ENCODE results near the gene DYNLRB1. TPM values are rescaled to one million over a fixed set of nuclear protein-coding genes. Genes with fewer than 3 reads are reported as not detected.

Gene DYNLRB1
- total and polyA plus RNA-seq, 2 of the 13 experiments (the other 11 are each of a cell fraction or from before 2014, with no cell fraction given): 140 to 244 TPM

GRCh38 chr20:34549291-34549928 is 33.2 kb downstream of the DYNLRB1 start (continued):
- TF ChIP-seq, protein P1, sequence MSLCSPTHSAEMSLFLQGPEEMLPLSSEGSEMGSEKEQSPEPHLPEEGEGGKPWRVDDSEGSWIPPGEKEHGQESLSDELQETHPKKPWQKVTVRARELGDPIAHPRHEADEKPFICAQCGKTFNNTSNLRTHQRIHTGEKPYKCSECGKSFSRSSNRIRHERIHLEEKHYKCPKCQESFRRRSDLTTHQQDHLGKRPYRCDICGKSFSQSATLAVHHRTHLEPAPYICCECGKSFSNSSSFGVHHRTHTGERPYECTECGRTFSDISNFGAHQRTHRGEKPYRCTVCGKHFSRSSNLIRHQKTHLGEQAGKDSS (CRISPR knock-in tag; IDR thresholded peaks at IDR 0.05; ENCODE audit: borderline replicate concordance, low read depth): peak; percentile 62
- TF ChIP-seq, protein P2, sequence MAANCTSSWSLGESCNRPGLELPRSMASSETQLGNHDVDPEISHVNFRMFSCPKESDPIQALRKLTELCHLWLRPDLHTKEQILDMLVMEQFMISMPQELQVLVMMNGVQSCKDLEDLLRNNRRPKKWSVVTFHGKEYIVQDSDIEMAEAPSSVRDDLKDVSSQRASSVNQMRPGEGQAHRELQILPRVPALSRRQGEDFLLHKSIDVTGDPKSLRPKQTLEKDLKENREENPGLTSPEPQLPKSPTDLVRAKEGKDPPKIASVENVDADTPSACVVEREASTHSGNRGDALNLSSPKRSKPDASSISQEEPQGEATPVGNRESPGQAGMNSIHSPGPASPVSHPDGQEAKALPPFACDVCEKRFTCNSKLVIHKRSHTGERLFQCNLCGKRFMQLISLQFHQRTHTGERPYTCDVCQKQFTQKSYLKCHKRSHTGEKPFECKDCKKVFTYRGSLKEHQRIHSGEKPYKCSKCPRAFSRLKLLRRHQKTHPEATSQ (CRISPR knock-in tag; IDR thresholded peaks at IDR 0.05; ENCODE audit: borderline replicate concordance): no peak
- TF ChIP-seq, protein P3, sequence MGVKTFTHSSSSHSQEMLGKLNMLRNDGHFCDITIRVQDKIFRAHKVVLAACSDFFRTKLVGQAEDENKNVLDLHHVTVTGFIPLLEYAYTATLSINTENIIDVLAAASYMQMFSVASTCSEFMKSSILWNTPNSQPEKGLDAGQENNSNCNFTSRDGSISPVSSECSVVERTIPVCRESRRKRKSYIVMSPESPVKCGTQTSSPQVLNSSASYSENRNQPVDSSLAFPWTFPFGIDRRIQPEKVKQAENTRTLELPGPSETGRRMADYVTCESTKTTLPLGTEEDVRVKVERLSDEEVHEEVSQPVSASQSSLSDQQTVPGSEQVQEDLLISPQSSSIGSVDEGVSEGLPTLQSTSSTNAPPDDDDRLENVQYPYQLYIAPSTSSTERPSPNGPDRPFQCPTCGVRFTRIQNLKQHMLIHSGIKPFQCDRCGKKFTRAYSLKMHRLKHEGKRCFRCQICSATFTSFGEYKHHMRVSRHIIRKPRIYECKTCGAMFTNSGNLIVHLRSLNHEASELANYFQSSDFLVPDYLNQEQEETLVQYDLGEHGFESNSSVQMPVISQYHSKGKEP (CRISPR knock-in tag; IDR thresholded peaks at IDR 0.05): no peak

GRCh38 chr20:34549929-34550305 is 33.7 kb downstream of the DYNLRB1 start:
- Histone ChIP-seq H3K36me3 (replicated peaks in 1 of 2; ENCODE audit: control insufficient read depth in 1 of 2, insufficient read depth in 2 of 2, low read length in 2 of 2) (no peaks in the 10 kb centered on the region), H3K27me3 (ENCODE audit: control insufficient read depth in 1 of 2, insufficient read depth in 2 of 2, low read length in 2 of 2) (no peaks in the 10 kb centered on the region), H3K4me3 (replicated peaks in 1 of 3; ENCODE audit: insufficient read depth in 1 of 3, low read depth in 2 of 3, low read length in 3 of 3) (peak overlapping the region in 1 of 3 experiments; percentile 32; a peak in 1 of 6 replicates), H3K79me2 (ENCODE audit: insufficient read depth, low read length) (no peaks in the 10 kb centered on the region), H3K9ac (ENCODE audit: insufficient read depth, low read depth, low read length) (no peak overlapping the region), H3K4me1 (ENCODE audit: insufficient read depth, low read length) (peaks cover 24% of the 10 kb centered on the region), H3K9me3 (ENCODE audit: low read length) (no peaks in the 10 kb centered on the region), H2AFZ (ENCODE audit: low read length) (no peak overlapping the region), H3K27ac (ENCODE audit: extremely low read length, insufficient read depth, low read length) (no peak overlapping the region), H3K4me2 (ENCODE audit: low read depth, low read length) (peak overlapping the region; percentile 62), H4K20me1 (ENCODE audit: insufficient read depth, low read length) (no peaks in the 10 kb centered on the region)
- intact Hi-C loops (cut with micrococcal nuclease; ENCODE audit: unreplicated experiment): loop anchor here (2.0 kb wide), 1 partner anchor 23 kb away; no protein-coding TSS in a partner anchor
- in situ Hi-C loops (cut with HindIII; ENCODE audit: extremely low pct_ligation_motif_present, low pct_unique_long_range_greater_than_20kb): no loop called here
- FAIRE-seq (no peak), ATAC-seq (peak; percentile 27), DNase-seq (ENCODE audit: low spot score) (no peak)
- 55% methylated on average over 12 of the region's 13 CpGs for WGBS (ENCODE audit: low lambda C conversion rate)
- CTCF ChIA-PET (ENCODE audit: low intra/inter-chr PET ratio, low total read pairs): no interaction called here
- no TSS peak for BruUV-seq (replicated peaks)
- POLR2A ChIA-PET: interaction anchor here (1.6 kb wide), 1 partner anchor 34 kb away, joined by 5 read pairs; the partner anchor contains the start of gene DYNLRB1
- TF ChIP-seq BHLHE40 (IDR thresholded peaks at IDR 0.05; ENCODE audit: low read length) (0 out of 2 replicates have a peak, but pooled peaks have one; percentile 21), ZNF781 (CRISPR knock-in tag; IDR thresholded peaks at IDR 0.05; ENCODE audit: borderline replicate concordance, not compliant biosample characterization) (no peak), ZNF788 (CRISPR knock-in tag; IDR thresholded peaks at IDR 0.05; ENCODE audit: borderline replicate concordance) (0 out of 2 replicates have a peak, but pooled peaks have one; percentile 3), IRF1 (CRISPR knock-in tag; IDR thresholded peaks at IDR 0.05; ENCODE audit: low read depth) (no peak), THAP11 (CRISPR knock-in tag; IDR thresholded peaks at IDR 0.05) (no peak), ZNF550 (CRISPR knock-in tag; IDR thresholded peaks at IDR 0.05; ENCODE audit: borderline replicate concordance) (0 out of 2 replicates have a peak, but pooled peaks have one; percentile 51), ZNF225 (CRISPR knock-in tag; IDR thresholded peaks at IDR 0.05) (0 out of 2 replicates have a peak, but pooled peaks have one; percentile 43), ZNF768 (CRISPR knock-in tag; IDR thresholded peaks at IDR 0.05) (peak; percentile 52; the same call in 1 of the 2 replicates), BRD4 (CRISPR knock-in tag; IDR thresholded peaks at IDR 0.05) (no peak), ZNF615 (CRISPR knock-in tag; IDR thresholded peaks at IDR 0.05; ENCODE audit: borderline replicate concordance) (no peak), ZFX (CRISPR knock-in tag; IDR thresholded peaks at IDR 0.05; ENCODE audit: low read depth) (peak; percentile 44)
- TF ChIP-seq, protein P4, sequence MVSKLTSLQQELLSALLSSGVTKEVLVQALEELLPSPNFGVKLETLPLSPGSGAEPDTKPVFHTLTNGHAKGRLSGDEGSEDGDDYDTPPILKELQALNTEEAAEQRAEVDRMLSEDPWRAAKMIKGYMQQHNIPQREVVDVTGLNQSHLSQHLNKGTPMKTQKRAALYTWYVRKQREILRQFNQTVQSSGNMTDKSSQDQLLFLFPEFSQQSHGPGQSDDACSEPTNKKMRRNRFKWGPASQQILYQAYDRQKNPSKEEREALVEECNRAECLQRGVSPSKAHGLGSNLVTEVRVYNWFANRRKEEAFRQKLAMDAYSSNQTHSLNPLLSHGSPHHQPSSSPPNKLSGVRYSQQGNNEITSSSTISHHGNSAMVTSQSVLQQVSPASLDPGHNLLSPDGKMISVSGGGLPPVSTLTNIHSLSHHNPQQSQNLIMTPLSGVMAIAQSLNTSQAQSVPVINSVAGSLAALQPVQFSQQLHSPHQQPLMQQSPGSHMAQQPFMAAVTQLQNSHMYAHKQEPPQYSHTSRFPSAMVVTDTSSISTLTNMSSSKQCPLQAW (CRISPR knock-in tag; IDR thresholded peaks at IDR 0.05): 0 out of 2 replicates have a peak, but pooled peaks have one; percentile 34

Measured in HepG2 (cell line).